Caco-2 (cell line): ENCODE data around the gene MYCBP2. TPM values are rescaled to one million over a fixed set of nuclear protein-coding genes. Genes with fewer than 3 reads are reported as not detected.
"Not testable (repeated sequence)": the region's sequence is repeated elsewhere in the genome, so short reads cannot be mapped to it uniquely, and the experiment has no call there.

Experiments
- BruUV-seq: library from RNA; stranded (reverse); fragments of 400-500 nt; replicated peaks from 2 replicates; lab custom pipeline; 2021; lab: Mats Ljungman, UMichigan
- CTCF ChIA-PET: fragments of 300-600 bp; sonication (Branson Sonifier 250); formaldehyde crosslinking; loops from one replicate; lab custom pipeline; 2022; ENCODE audit warnings: antibody characterized with exemption; lab: Charles Lee
- POLR2A ChIA-PET: fragments of 300-600 bp; sonication (Branson Sonifier 250); formaldehyde crosslinking; loops from one replicate; lab custom pipeline; 2022; ENCODE audit warnings: antibody characterized with exemption; lab: Charles Lee
- DNase-seq, 2 experiments: peaks; one replicate each; pipeline versions ENCODE4 v3.0.0 to v3.0.0-alpha.2; 2020 to 2022
- H3K27me3 ChIP-seq: replicated peaks from 2 replicates; pipeline ENCODE4 v1.6.0; 2011; ENCODE audit warnings: low read length; ENCODE audit not compliant: control insufficient read depth, insufficient read depth
- H3K36me3 ChIP-seq: 2 replicates; pipeline ENCODE4 v1.5.1; 2011; ENCODE audit warnings: low read length; ENCODE audit not compliant: control insufficient read depth, insufficient read depth
- H3K4me1 ChIP-seq: fragments of 250-450 bp; sonication (Bioruptor Pico); 2 replicates; pipeline ENCODE4 v1.5.1; 2020; ENCODE audit warnings: mild to moderate bottlenecking
- H3K4me3 ChIP-seq: 2 replicates; pipeline ENCODE4 v1.5.1; 2011; ENCODE audit warnings: low read depth, mild to moderate bottlenecking, control low read depth, low read length
- H3K9me3 ChIP-seq: fragments of 250-450 bp; sonication (Bioruptor Pico); 2 replicates; pipeline ENCODE4 v1.5.1; 2020; ENCODE audit warnings: mild to moderate bottlenecking, moderate library complexity
- H3K27ac Mint-ChIP-seq: one replicate; pipeline ENCODE4 v1.8.0; 2022; ENCODE audit warnings: mixed read lengths; ENCODE audit not compliant: unreplicated experiment
- H3K27me3 Mint-ChIP-seq: one replicate; pipeline ENCODE4 v1.8.0; 2022; ENCODE audit warnings: mixed read lengths; ENCODE audit not compliant: insufficient read depth, unreplicated experiment
- H3K36me3 Mint-ChIP-seq: one replicate; pipeline ENCODE4 v1.8.0; 2022; ENCODE audit warnings: mild to moderate bottlenecking, mixed read lengths; ENCODE audit not compliant: insufficient read depth, unreplicated experiment
- H3K4me1 Mint-ChIP-seq: one replicate; pipeline ENCODE4 v1.8.0; 2022; ENCODE audit warnings: low read depth, mixed read lengths; ENCODE audit not compliant: unreplicated experiment
- H3K4me3 Mint-ChIP-seq: one replicate; pipeline ENCODE4 v1.8.0; 2022; ENCODE audit warnings: mild to moderate bottlenecking, moderate library complexity, mixed read lengths; ENCODE audit not compliant: unreplicated experiment
- H3K9me3 Mint-ChIP-seq: one replicate; pipeline ENCODE4 v1.8.0; 2022; ENCODE audit warnings: mixed read lengths; ENCODE audit not compliant: unreplicated experiment
- intact Hi-C: fragments of 100-400 bp; cut with micrococcal nuclease; formaldehyde crosslinking; loops from one replicate; pipeline ENCODE4 v1.10.0; 2022; ENCODE audit not compliant: unreplicated experiment
- total RNA-seq: library from RNA; stranded (reverse); gene quantifications from 2 replicates; pipeline ENCODE4 v1.2.3, GENCODE V29; 2022
- TF ChIP-seq, protein P1 (sequence below), 2 experiments: fragments of 200-600 bp in 1 of 2; IDR thresholded peaks; 1 replicate in 1 of 2; 2 replicates in 1 of 2; pipeline versions ENCODE4 v1.5.1 to v1.8.0; 2011 to 2022; ENCODE audit warnings: antibody characterized with exemption in 1 of 2, control low read depth in 1 of 2, inconsistent platforms in 1 of 2, low read depth in 1 of 2, low read length in 1 of 2, mild to moderate bottlenecking in 1 of 2, moderate library complexity in 1 of 2; ENCODE audit not compliant: insufficient read depth in 1 of 2, severe bottlenecking in 1 of 2, unreplicated experiment in 1 of 2

MYCBP2 gene
- total RNA-seq, 1 experiment from 2014 or later = 41.3 TPM

DNA sequence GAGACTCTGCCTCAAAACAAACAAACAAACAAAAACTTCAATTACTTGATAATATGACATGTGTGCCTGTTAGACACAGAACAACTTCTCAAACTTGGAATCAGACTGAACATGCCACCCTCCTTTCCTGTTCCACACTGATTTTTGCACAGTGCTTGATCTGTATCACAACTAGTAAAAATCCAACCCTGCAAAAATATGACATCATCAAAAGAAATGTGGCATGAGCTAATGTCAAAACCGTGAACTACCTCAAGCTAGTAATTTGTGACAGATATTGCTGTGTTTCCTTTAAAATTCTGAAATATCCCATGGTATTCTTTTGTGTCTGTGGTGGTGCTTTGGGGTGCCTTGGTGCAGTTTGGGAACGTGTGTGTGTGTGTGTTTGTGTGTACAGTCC is 8.2 kb downstream of the MYCBP2 start:
- Mint-ChIP-seq H3K9me3 (no peaks in the 10 kb centered on the region), H3K27me3 (no peaks in the 10 kb centered on the region), H3K36me3 (no peaks in the 10 kb centered on the region), H3K27ac (no peak overlapping the region), H3K4me3 (no peak overlapping the region), H3K4me1 (peaks cover 3% of the 10 kb centered on the region)
- no peaks in the 10 kb centered on the region for H3K27me3 ChIP-seq
- CTCF ChIA-PET = no interaction called here
- no peaks in the 10 kb centered on the region for H3K4me1 ChIP-seq
- TF ChIP-seq, protein P1, sequence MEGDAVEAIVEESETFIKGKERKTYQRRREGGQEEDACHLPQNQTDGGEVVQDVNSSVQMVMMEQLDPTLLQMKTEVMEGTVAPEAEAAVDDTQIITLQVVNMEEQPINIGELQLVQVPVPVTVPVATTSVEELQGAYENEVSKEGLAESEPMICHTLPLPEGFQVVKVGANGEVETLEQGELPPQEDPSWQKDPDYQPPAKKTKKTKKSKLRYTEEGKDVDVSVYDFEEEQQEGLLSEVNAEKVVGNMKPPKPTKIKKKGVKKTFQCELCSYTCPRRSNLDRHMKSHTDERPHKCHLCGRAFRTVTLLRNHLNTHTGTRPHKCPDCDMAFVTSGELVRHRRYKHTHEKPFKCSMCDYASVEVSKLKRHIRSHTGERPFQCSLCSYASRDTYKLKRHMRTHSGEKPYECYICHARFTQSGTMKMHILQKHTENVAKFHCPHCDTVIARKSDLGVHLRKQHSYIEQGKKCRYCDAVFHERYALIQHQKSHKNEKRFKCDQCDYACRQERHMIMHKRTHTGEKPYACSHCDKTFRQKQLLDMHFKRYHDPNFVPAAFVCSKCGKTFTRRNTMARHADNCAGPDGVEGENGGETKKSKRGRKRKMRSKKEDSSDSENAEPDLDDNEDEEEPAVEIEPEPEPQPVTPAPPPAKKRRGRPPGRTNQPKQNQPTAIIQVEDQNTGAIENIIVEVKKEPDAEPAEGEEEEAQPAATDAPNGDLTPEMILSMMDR (IDR thresholded peaks at IDR 0.05; ENCODE audit: insufficient read depth in 1 of 2, low read depth in 1 of 2, low read length in 1 of 2, severe bottlenecking in 1 of 2, unreplicated experiment in 1 of 2) = no peak
- POLR2A ChIA-PET = no interaction called here
- no peaks in the 10 kb centered on the region for H3K9me3 ChIP-seq
- intact Hi-C loops = no loop called here
- no peaks in the 10 kb centered on the region for H3K36me3 ChIP-seq
- BruUV-seq = no TSS peak
- H3K4me3 ChIP-seq = no peak overlapping the region
- DNase-seq = no peak

DNA sequence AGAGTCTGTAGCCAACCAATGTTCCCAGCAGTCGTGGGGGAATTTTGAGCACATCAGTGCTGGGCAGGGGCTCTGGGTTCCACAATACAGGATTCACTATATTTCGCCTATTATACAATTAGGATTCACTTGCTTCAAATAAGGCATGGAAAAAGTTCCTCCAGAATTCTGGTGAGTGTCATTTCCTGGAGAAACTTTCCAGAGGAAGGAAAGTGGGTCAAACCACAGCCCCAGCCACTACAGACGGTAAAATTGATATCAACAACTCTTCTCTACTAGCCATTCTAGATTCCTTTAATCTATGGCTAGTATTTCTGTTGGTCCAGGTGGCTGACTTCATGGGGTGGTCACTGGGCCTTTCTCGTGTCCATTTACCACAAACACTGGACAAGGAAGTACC is 10.5 kb downstream of the MYCBP2 start:
- TF ChIP-seq, protein P1 (IDR thresholded peaks at IDR 0.05; ENCODE audit: insufficient read depth in 1 of 2, low read depth in 1 of 2, low read length in 1 of 2, severe bottlenecking in 1 of 2, unreplicated experiment in 1 of 2) = no peak
- no TSS peak for BruUV-seq
- CTCF ChIA-PET = no interaction called here
- intact Hi-C loops = no loop called here
- no peaks in the 10 kb centered on the region for H3K36me3 ChIP-seq
- Mint-ChIP-seq H3K36me3 (no peaks in the 10 kb centered on the region), H3K9me3 (no peaks in the 10 kb centered on the region), H3K27me3 (no peaks in the 10 kb centered on the region), H3K4me3 (no peak overlapping the region), H3K4me1 (no peaks in the 10 kb centered on the region), H3K27ac (no peak overlapping the region)
- POLR2A ChIA-PET = no interaction called here
- H3K27me3 ChIP-seq = no peaks in the 10 kb centered on the region
- no peak for DNase-seq
- no peaks in the 10 kb centered on the region for H3K9me3 ChIP-seq
- no peak overlapping the region for H3K4me3 ChIP-seq
- no peaks in the 10 kb centered on the region for H3K4me1 ChIP-seq

DNA sequence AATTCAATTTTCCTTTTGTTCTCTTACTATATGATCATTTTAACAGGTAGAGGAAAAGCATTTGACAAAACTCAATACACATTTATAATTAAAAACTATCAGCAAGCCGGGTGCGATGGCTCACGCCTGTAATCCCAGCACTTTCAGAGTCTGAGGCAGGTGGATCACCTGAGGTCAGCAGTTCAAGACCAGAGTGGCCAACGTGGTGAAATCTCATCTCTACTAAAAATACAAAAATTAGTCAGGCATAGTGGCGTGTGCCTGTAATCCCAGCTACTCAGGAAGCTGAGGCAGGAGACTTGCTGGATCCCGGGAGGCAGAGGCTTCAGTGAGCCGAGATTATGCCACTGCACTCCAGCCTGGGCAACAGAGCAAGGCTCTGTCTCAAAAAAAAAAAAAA is 11.4 kb downstream of the MYCBP2 start:
- H3K27ac Mint-ChIP-seq, intact Hi-C loops, H3K27me3 ChIP-seq, H3K36me3 ChIP-seq, H3K4me1 Mint-ChIP-seq, H3K4me3 ChIP-seq, DNase-seq, H3K9me3 Mint-ChIP-seq, CTCF ChIA-PET, H3K9me3 ChIP-seq, BruUV-seq, POLR2A ChIA-PET, H3K4me1 ChIP-seq, H3K36me3 Mint-ChIP-seq, H3K4me3 Mint-ChIP-seq, H3K27me3 Mint-ChIP-seq: not testable (repeated sequence)

DNA sequence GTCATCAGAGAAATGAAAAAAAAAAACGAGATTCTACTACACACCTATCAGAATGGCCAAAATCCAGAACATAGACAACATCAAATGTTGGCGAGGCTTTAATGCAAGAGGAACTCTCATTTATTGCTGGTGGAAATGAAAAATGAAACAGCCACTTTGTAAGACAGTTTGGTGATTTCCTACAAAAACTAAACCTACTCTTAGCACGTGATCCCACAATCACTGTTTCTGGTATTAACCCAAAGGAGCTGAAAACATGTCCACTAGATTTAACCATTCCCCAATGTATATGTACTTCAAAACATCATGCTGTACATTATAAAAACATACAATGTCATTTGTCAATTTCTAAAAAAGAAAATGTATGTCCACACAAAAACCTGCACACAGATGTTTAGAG is 13.0 kb downstream of the MYCBP2 start:
- TF ChIP-seq, protein P1 (IDR thresholded peaks at IDR 0.05; ENCODE audit: insufficient read depth in 1 of 2, low read depth in 1 of 2, low read length in 1 of 2, severe bottlenecking in 1 of 2, unreplicated experiment in 1 of 2) = no peak
- Mint-ChIP-seq H3K9me3 (no peaks in the 10 kb centered on the region), H3K27me3 (no peaks in the 10 kb centered on the region), H3K4me3 (no peak overlapping the region), H3K4me1 (no peaks in the 10 kb centered on the region), H3K27ac (no peak overlapping the region), H3K36me3 (no peaks in the 10 kb centered on the region)
- H3K4me1 ChIP-seq = no peaks in the 10 kb centered on the region
- no peak for DNase-seq
- intact Hi-C loops = no loop called here
- no peaks in the 10 kb centered on the region for H3K27me3 ChIP-seq
- CTCF ChIA-PET = no interaction called here
- POLR2A ChIA-PET = no interaction called here
- no peaks in the 10 kb centered on the region for H3K36me3 ChIP-seq
- H3K9me3 ChIP-seq = no peaks in the 10 kb centered on the region
- no peak overlapping the region for H3K4me3 ChIP-seq
- no TSS peak for BruUV-seq
